Astrocyte (in vitro differentiated cells and primary cell): ENCODE measurements around the gene PTPRN2.

Experiments
- CTCF ChIP-seq: IDR thresholded peaks from 2 replicates; pipeline ENCODE4 v1.5.1; 2011; ENCODE audit warnings: low read depth, mild to moderate bottlenecking, inconsistent platforms, low read length, moderate library complexity; ENCODE audit not compliant: insufficient read depth
- EZH2 ChIP-seq: IDR thresholded peaks from 2 replicates; pipeline ENCODE4 v1.6.1; 2012; ENCODE audit warnings: mild to moderate bottlenecking, low read length, inconsistent platforms; ENCODE audit not compliant: insufficient read depth

- TF ChIP-seq CTCF = no peak
- TF ChIP-seq EZH2 = no peak
Measured at GRCh38 chr7:157825325-157825724, 762.3 kb downstream of the PTPRN2 start.
